Measurements from ENCODE around the gene CDH13.

Gene CDH13

DNA sequence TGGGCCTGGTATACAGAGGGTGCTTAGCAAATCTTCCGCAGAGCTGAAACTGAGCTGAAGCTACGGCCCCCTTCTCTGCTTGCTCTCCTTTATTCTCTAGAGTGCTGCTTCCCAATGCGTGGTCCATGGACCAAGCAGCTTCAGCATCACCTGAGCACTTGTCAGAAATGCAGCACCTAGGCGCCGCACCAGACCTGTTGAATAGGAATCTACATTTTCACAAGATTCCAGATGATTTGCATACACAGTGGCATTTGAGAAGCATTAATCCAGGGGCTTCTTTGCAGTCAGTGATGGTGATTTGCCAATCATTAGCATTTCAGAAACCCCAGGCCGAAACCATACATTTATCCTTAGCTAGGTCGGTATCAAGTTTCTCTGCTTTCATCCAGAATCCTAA lies 204.2 kb downstream of the CDH13 start:
- Histone ChIP-seq H4K20me1 (ENCODE audit: insufficient read depth, low read length) (no peaks in the 10 kb centered on the region), H3K4me3 (ENCODE audit: low read length) (no peak overlapping the region), H2AFZ (ENCODE audit: low read depth, low read length) (no peak overlapping the region), H3K27ac (ENCODE audit: low read length) (no peak overlapping the region), H3K9me3 (ENCODE audit: insufficient read depth, low read length) (no peaks in the 10 kb centered on the region), H3K36me3 (replicated peaks; ENCODE audit: low read depth, low read length) (no peaks in the 10 kb centered on the region), H3K4me1 (ENCODE audit: low read length) (no peaks in the 10 kb centered on the region), H3K4me2 (ENCODE audit: low read length) (no peak overlapping the region), H3K9ac (ENCODE audit: low read length) (no peak overlapping the region), H3K27me3 (ENCODE audit: low read depth, low read length) (no peaks in the 10 kb centered on the region), H3K79me2 (ENCODE audit: low read length) (no peaks in the 10 kb centered on the region)
- TF ChIP-seq, protein P1, sequence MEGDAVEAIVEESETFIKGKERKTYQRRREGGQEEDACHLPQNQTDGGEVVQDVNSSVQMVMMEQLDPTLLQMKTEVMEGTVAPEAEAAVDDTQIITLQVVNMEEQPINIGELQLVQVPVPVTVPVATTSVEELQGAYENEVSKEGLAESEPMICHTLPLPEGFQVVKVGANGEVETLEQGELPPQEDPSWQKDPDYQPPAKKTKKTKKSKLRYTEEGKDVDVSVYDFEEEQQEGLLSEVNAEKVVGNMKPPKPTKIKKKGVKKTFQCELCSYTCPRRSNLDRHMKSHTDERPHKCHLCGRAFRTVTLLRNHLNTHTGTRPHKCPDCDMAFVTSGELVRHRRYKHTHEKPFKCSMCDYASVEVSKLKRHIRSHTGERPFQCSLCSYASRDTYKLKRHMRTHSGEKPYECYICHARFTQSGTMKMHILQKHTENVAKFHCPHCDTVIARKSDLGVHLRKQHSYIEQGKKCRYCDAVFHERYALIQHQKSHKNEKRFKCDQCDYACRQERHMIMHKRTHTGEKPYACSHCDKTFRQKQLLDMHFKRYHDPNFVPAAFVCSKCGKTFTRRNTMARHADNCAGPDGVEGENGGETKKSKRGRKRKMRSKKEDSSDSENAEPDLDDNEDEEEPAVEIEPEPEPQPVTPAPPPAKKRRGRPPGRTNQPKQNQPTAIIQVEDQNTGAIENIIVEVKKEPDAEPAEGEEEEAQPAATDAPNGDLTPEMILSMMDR (IDR thresholded peaks at IDR 0.05; ENCODE audit: low read depth, low read length): no peak
- TF ChIP-seq EZH2phosphoT487 (IDR thresholded peaks at IDR 0.05; ENCODE audit: low read depth): no peak

DNA sequence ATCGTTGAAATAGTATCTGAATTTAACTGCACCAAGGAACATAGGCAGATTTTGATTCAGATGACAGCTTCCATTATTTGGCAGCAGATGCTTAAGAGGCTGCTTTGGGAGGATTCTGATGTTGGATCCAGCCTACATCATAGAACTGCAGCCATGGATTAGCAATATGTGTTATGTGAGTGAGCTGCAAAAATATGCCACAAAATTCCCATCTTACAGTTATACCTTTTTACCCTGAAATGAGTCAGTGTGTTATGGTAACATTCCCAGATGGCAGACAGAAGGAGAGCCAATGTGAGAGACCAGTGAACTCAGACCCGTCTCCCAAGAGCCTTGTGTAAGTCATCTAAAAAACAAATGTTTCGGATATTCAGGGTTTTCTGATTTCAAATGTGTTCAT lies 206.1 kb downstream of the CDH13 start:
- TF ChIP-seq, protein P1 (IDR thresholded peaks at IDR 0.05; ENCODE audit: low read depth, low read length): no peak
- no peak for TF ChIP-seq EZH2phosphoT487 (IDR thresholded peaks at IDR 0.05; ENCODE audit: low read depth)
- Histone ChIP-seq H4K20me1 (ENCODE audit: insufficient read depth, low read length) (no peaks in the 10 kb centered on the region), H3K27me3 (ENCODE audit: low read depth, low read length) (no peaks in the 10 kb centered on the region), H3K36me3 (replicated peaks; ENCODE audit: low read depth, low read length) (no peaks in the 10 kb centered on the region), H3K4me1 (ENCODE audit: low read length) (no peaks in the 10 kb centered on the region), H3K9ac (ENCODE audit: low read length) (no peak overlapping the region), H2AFZ (ENCODE audit: low read depth, low read length) (no peak overlapping the region), H3K9me3 (ENCODE audit: insufficient read depth, low read length) (no peaks in the 10 kb centered on the region), H3K4me2 (ENCODE audit: low read length) (no peak overlapping the region), H3K4me3 (ENCODE audit: low read length) (no peak overlapping the region), H3K79me2 (ENCODE audit: low read length) (no peaks in the 10 kb centered on the region), H3K27ac (ENCODE audit: low read length) (no peak overlapping the region)

DNA sequence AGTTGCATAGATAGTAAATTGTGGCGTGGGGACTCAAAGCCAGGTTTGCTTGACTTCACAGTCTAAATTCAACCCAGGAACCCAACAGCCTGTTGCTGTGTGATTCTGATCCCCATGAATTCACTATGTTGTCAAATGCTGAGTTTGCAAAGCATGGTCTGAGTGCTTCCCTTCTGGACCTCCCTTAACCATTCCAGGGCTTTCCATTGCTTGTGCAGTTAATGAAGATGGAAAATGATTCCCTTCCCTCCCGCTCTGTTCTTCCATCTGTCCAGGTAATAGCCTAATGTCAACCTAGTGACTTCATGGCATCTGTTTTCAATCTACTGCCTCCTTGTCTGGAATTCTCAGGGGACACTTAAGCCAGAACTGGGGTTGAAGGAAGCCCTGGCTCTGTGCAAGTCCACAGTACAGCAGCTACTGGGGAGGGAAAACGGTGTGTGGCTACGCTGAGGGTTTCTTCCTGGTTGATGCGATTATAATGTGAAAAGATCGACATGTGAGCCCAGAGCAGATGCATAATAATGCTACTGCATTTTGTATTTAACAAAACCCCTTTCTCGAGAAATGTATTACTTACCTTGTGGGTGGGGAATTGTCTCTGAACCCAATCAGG lies 206.7 kb downstream of the CDH13 start:
- H3K4me2 ChIP-seq (ENCODE audit: low read length): no peak overlapping the region

DNA sequence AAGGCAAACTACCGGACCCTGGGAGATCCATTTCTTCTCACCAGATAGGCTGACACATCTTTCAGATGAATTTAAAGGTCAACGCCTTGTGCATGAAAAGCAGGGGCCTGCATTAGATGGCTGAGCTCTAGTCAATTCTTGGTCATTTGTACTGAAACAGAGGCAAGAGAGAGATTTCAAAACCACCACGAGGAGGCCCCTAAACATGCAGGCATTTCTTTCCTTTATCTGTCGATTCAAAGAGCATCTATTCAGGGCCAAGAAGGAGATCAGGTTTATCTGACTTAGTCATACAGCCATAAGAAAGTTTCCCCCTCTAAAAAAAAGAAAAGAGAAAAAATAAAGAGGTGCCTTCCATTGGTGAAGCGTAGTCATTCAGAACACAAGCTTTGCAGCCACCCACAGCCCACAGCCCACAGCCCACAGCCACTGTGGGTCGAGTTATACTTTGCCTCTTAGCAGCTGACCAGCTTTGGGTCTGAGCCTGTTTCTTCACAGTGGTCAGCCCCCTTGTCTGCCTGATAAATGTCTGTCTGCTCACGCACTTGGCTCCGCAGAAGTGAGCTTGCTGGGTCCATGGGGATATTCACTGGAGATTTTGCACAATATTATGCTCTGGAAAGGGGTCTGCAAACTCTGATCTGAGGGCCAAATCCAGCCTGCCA lies 207.5 kb downstream of the CDH13 start:
- Histone ChIP-seq H3K4me3 (ENCODE audit: low read length) (no peak overlapping the region), H3K36me3 (replicated peaks; ENCODE audit: low read depth, low read length) (no peaks in the 10 kb centered on the region), H3K79me2 (ENCODE audit: low read length) (no peaks in the 10 kb centered on the region), H4K20me1 (ENCODE audit: insufficient read depth, low read length) (no peaks in the 10 kb centered on the region), H3K4me1 (ENCODE audit: low read length) (no peaks in the 10 kb centered on the region), H3K9me3 (ENCODE audit: insufficient read depth, low read length) (no peaks in the 10 kb centered on the region), H3K27me3 (ENCODE audit: low read depth, low read length) (no peaks in the 10 kb centered on the region), H3K9ac (ENCODE audit: low read length) (no peak overlapping the region), H3K4me2 (ENCODE audit: low read length) (no peak overlapping the region), H2AFZ (ENCODE audit: low read depth, low read length) (no peak overlapping the region), H3K27ac (ENCODE audit: low read length) (no peak overlapping the region)
- TF ChIP-seq, protein P1 (IDR thresholded peaks at IDR 0.05; ENCODE audit: low read depth, low read length): no peak
- TF ChIP-seq EZH2phosphoT487 (IDR thresholded peaks at IDR 0.05; ENCODE audit: low read depth): no peak

More for the DNA sequence above, 206.7 kb downstream of the CDH13 start:
- no peak overlapping the region for H3K27ac ChIP-seq (ENCODE audit: low read length)
- H2AFZ ChIP-seq (ENCODE audit: low read depth, low read length): no peak overlapping the region
- H4K20me1 ChIP-seq (ENCODE audit: insufficient read depth, low read length): no peaks in the 10 kb centered on the region
- H3K27me3 ChIP-seq (ENCODE audit: low read depth, low read length): no peaks in the 10 kb centered on the region
- H3K4me3 ChIP-seq (ENCODE audit: low read length): no peak overlapping the region
- TF ChIP-seq, protein P1 (IDR thresholded peaks at IDR 0.05; ENCODE audit: low read depth, low read length): no peak
- TF ChIP-seq EZH2phosphoT487 (IDR thresholded peaks at IDR 0.05; ENCODE audit: low read depth): no peak
- H3K4me1 ChIP-seq (ENCODE audit: low read length): no peaks in the 10 kb centered on the region
- H3K79me2 ChIP-seq (ENCODE audit: low read length): no peaks in the 10 kb centered on the region
- H3K9ac ChIP-seq (ENCODE audit: low read length): no peak overlapping the region
- no peaks in the 10 kb centered on the region for H3K9me3 ChIP-seq (ENCODE audit: insufficient read depth, low read length)
- no peaks in the 10 kb centered on the region for H3K36me3 ChIP-seq (replicated peaks; ENCODE audit: low read depth, low read length)

Measured in OCI-LY3 (cell line).